Uterus (tissue), 4 donors: ENCODE measurements around the gene MGST2. TPM values are rescaled to one million over a fixed set of nuclear protein-coding genes. Genes with fewer than 3 reads are reported as not detected.

ENCODE experiments used
- DNase-seq, 2 donors: peaks; one replicate each; pipeline ENCODE4 v3.0.0-alpha.2; 2019 to 2020
- H3K27ac ChIP-seq, 2 donors: fragments of 200-600 bp; sonication (generic); 1 replicate in 1 of 2; 2 replicates in 1 of 2; pipeline ENCODE4 v1.5.1; 2016 to 2018
- H3K27me3 ChIP-seq, 2 donors: fragments of 200-600 bp; sonication (generic); one replicate each; pipeline ENCODE4 v1.5.1; 2018 to 2019; ENCODE audit warnings: control low read depth in 1 of 2
- H3K36me3 ChIP-seq, 2 donors: fragments of 200-600 bp; sonication (generic); one replicate each; pipeline ENCODE4 v1.5.1; 2019; ENCODE audit warnings: control low read depth in 1 of 2
- H3K4me1 ChIP-seq, 2 donors: fragments of 200-600 bp; sonication (generic); one replicate each; pipeline ENCODE4 v1.5.1; 2018 to 2019; ENCODE audit warnings: control low read depth in 1 of 2
- H3K4me3 ChIP-seq, 2 donors: fragments of 200-600 bp; sonication (generic); 1 replicate in 1 of 2; 2 replicates in 1 of 2; pipeline ENCODE4 v1.5.1; 2018 to 2019; ENCODE audit warnings: mild to moderate bottlenecking in 1 of 2
- H3K9me3 ChIP-seq, 2 donors: fragments of 200-600 bp; sonication (generic); one replicate each; pipeline ENCODE4 v1.5.1; 2019; ENCODE audit warnings: control low read depth in 1 of 2
- POLR2A ChIP-seq, 2 donors: fragments of 450-650 bp; IDR thresholded peaks; one replicate each; pipeline ENCODE4 v1.6.1; 2016; ENCODE audit warnings: antibody characterized with exemption in 2 of 2, mild to moderate bottlenecking in 1 of 2, moderate library complexity in 1 of 2
- intact Hi-C: fragments of 100-400 bp; cut with DNase I; formaldehyde crosslinking; loops from one replicate; pipeline ENCODE4 v1.15.1; 2023; ENCODE audit warnings: low total_unique reads
- total RNA-seq, 4 donors: library from RNA; depleted of rRNA in 3 of 4; stranded (reverse); fragments of >200 nt in 3 of 4; gene quantifications; one replicate each; pipeline versions ENCODE4 v1.1.0 to v1.2.4, GENCODE V29; 2014 to 2023
- TF ChIP-seq, protein P1 (sequence below), 4 experiments: fragments of 200-600 bp in 2 of 4; fragments of 450-650 bp in 2 of 4; sonication (generic) in 2 of 4; IDR thresholded peaks; one replicate each; pipeline ENCODE4 v1.5.1; 2016 to 2019; ENCODE audit warnings: antibody characterized with exemption in 4 of 4, mild to moderate bottlenecking in 2 of 4, moderate library complexity in 1 of 4
- donor health status: DM: yes; HTN: yes; CAD: no.

Gene MGST2
- total RNA-seq, 4 donors from 2014 or later = 19.4 to 141 (median 40.7) TPM

DNA sequence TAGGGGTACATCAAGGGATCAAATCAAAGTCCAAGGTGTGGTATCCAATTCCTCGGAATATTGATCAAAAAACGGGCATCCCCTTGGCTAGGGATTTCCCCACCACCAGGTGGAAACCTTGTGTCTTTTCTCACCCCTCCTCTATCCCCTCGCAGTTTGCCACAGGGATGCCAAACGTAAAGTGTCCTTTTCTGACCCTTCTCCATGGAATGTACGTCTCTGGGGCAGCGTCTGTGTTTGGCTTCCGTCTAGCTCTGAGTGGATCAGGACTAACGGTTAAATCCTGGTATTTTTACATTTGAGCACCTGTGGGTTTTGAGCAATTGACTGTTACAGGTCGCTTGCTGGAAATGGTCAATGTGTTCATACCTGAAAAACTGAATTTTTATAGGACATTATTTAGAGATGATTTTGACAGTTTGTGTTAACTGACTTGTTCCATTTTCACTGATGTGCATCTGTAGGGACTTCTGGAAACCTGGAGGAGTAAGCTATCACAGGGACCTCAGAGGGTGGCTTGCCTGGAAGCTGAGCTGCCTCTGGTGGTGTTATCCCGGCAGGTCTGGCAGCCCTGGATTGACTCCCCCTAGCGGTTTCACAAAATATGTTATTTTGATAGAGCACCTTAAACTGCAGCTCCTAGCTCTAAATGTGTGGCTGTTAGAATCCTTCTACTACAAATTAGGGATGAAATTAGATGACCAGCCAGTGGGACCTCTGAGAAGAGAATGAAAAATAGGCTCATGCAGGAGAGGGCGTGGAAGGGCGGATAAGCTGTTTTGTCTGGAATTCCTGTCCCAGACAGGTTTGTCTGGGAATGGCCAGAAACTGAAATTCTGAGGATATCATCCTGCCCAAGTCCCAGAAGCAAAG lies 8.8 kb upstream of the MGST2 start:
- peak; percentile 43 to 66 for DNase-seq
- H3K4me3 ChIP-seq = no peak overlapping the region
- no peaks in the 10 kb centered on the region for H3K36me3 ChIP-seq
- intact Hi-C loops = no loop called here
- H3K4me1 ChIP-seq = no peaks in the 10 kb centered on the region
- H3K27ac ChIP-seq = peak overlapping the region; percentile 65 to 72
- no peaks in the 10 kb centered on the region for H3K9me3 ChIP-seq
- no peaks in the 10 kb centered on the region for H3K27me3 ChIP-seq
- no peak for TF ChIP-seq POLR2A (IDR thresholded peaks at IDR 0.05)
- TF ChIP-seq, protein P1, sequence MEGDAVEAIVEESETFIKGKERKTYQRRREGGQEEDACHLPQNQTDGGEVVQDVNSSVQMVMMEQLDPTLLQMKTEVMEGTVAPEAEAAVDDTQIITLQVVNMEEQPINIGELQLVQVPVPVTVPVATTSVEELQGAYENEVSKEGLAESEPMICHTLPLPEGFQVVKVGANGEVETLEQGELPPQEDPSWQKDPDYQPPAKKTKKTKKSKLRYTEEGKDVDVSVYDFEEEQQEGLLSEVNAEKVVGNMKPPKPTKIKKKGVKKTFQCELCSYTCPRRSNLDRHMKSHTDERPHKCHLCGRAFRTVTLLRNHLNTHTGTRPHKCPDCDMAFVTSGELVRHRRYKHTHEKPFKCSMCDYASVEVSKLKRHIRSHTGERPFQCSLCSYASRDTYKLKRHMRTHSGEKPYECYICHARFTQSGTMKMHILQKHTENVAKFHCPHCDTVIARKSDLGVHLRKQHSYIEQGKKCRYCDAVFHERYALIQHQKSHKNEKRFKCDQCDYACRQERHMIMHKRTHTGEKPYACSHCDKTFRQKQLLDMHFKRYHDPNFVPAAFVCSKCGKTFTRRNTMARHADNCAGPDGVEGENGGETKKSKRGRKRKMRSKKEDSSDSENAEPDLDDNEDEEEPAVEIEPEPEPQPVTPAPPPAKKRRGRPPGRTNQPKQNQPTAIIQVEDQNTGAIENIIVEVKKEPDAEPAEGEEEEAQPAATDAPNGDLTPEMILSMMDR (IDR thresholded peaks at IDR 0.05) = peak; percentile 44 to 91 (median 72)

DNA sequence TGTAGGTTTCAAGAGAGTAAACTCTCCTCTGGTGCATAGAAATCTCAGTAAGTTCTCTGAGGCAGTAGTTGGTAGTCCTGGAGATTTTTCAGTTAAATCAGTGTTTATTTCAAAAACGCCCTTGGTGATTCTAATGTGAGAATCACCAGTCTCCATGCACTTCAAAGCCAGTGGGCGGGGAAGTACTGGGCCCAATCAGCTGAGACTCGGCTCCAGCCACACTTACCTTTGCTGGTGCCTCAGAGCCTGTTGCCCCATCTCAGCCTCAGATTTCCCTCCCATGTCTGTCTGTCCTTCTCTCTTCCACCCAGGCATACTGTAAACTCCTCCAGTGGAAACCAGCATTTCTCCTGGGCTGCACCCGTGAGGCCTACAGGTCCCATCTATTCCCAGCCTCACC lies 7.4 kb upstream of the MGST2 start:
- TF ChIP-seq, protein P1 (IDR thresholded peaks at IDR 0.05) = no peak
- TF ChIP-seq POLR2A (IDR thresholded peaks at IDR 0.05) = no peak
- DNase-seq = no peak
- H3K4me3 ChIP-seq = no peak overlapping the region
- intact Hi-C loops = no loop called here
- no peaks in the 10 kb centered on the region for H3K27me3 ChIP-seq
- no peaks in the 10 kb centered on the region for H3K36me3 ChIP-seq
- no peaks in the 10 kb centered on the region for H3K4me1 ChIP-seq
- H3K9me3 ChIP-seq = no peaks in the 10 kb centered on the region
- peak overlapping the region; percentile 65 to 72 for H3K27ac ChIP-seq

DNA sequence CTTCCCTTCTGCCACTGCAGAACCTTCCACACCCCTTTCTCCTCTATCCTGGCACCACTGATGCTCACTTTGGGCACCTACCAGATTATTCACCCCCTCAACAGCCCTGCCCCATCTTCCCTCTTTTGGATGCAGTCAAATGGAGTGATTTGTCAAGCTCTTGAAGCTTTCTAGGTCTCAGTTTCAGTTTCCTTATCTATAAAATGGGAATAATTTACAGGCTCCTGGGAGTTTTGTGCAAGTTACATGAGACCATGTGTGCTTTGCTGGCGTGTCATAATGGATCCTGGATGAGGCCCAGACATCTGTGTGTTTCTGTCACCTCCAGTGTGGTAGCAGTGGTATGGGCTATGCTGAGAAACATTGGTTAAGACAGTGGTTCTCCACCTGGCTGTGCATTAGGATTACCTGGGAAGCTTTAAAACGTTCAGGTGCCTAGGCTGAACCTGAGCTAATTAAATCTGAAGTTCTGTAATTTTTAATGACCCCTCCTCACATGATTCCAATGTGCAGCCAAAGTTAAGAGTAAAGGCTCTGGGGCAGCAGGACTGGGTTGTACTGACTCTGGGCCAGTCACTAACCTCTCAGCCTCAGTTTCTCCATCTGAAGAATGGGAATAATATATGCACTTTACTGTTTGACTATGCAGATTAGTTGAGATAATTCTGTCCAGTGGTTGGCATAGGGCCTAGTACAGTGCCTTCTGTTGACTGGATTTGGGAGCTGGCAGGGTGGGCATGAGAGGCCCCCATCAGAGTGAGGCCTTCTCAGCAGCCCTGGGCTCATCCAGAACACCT lies 6.8 kb upstream of the MGST2 start:
- TF ChIP-seq, protein P1 (IDR thresholded peaks at IDR 0.05) = no peak
- no peak for TF ChIP-seq POLR2A (IDR thresholded peaks at IDR 0.05)
- intact Hi-C loops = no loop called here
- Histone ChIP-seq H3K4me1 (no peaks in the 10 kb centered on the region), H3K27me3 (no peaks in the 10 kb centered on the region), H3K36me3 (no peaks in the 10 kb centered on the region), H3K4me3 (no peak overlapping the region), H3K27ac (peak overlapping the region; percentile 65 to 72), H3K9me3 (no peaks in the 10 kb centered on the region)
- no peak for DNase-seq

DNA sequence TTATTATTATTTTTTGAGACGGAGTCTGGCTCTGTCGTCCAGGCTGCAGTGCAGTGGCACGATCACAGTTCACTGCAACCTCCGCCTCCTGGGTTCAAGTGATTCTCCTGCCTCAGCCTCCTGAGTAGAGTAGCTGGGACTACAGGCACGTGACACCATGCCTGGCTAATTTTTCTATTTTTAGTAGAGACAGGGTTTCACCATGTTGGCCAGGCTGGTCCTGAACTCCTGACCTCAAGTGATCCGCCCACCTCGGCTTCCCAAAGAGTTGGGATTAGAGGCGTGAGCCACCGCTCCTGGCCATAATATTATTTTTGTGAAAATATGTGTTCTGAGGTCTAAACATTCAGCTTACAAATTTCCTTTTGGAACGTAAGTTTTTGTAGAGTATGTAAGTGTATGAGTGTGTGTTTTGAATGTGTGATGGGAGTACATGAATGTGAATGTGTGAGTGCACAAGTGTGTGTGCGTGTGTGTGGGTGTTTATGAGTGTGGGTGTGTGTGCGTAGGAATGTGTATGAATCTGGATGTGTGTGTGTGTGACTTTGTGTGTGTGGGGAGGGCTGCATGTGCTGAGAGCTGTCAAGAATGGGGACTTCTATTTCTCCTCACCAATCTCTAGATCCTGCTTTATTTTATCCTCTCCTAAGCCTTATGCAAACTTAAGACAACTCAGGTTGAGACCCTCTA lies 5.7 kb upstream of the MGST2 start:
- H3K27me3 ChIP-seq = no peaks in the 10 kb centered on the region
- H3K4me1 ChIP-seq = no peaks in the 10 kb centered on the region
- no peak for DNase-seq
- no peak overlapping the region for H3K4me3 ChIP-seq
- H3K27ac ChIP-seq = peak overlapping the region; percentile 1 to 36
- H3K36me3 ChIP-seq = no peaks in the 10 kb centered on the region
- TF ChIP-seq, protein P1 (IDR thresholded peaks at IDR 0.05) = no peak
- no peak for TF ChIP-seq POLR2A (IDR thresholded peaks at IDR 0.05)
- no peaks in the 10 kb centered on the region for H3K9me3 ChIP-seq
- intact Hi-C loops = no loop called here
